ENCODE data around the gene PPP2R2C.

The PPP2R2C gene

DNA sequence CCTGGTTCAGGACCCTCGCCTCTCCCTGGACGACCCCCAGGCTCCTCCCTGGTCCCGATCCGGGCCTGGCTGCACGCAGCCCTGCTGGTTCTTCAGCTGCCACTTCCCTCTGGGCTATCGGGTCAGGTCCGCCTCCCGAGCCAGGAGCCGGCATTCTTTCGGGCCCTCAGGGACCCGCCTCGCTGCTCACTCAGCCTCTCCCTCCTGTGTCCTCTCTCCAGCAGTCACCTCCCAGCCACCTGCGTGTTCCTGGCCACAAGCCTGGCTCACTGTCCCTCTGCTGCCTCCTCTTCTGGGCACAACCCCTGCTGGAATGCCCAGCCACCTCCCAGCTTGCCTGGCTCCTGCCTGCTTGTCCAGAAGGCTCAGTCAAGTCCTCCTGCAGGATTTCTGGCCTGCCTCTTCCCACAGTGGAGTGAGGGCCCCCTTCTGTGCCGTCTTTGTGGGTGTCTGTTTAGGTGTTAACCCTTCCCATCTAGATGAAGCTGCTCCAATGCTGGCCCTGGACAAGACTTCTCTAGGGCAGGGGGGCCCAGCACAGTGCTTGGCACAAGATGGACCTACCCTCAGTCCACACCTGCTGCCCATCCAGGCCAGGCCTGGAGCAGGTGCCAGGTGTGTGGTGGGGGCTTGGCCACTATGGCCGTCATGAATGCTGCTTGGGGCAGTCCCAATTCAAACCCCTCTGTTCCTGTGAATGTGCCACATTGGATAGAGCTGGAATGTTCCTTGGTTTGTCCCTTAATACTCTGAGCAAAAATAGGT, 200.5 kb downstream of the PPP2R2C start:
- DNase-seq (ENCODE audit: low read depth in 2 of 2): no peak

DNA sequence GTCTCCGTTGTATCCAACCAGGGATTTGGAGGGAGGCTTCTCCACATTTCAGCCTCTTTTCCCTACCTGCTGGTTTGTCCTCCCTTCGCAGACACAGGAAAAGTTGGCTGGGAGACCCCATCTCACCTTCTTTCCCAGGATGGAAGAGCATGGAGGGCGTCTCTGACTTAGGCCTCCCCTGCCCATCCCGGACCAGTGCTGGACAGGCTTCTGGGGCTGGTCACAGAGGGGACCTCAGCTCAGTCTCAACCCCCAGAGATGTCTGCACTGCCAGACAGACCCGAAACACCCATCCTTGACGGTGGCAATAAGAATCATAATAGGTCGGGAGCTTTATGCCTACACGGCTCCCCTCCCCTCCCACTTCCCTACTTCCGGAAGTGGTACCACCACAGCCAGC, 201.2 kb downstream of the PPP2R2C start:
- no peak for DNase-seq (ENCODE audit: low read depth in 2 of 2)

DNA sequence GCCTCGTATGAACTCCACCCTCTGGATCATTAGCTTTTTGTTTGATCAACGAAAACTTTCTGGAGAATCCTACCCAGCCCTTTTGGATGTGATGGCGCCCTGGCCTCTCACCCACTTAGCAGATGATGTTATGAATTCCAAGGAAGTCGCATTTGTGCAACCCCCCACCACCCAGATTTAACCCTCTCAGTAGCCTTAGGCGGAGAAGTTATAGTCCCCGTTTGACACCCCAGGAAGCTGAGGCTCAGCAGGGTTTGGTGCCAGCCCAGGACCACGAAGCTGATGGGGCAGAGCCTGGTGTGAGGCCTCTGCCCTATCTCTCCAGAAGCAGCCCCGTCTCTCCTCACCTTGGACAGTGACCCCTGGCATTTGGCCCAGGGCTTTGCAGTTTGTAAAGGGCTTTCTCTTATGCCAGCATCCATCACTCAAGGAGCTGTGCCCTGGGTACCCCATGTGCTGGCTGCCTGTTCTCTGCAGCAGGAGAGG, 201.7 kb downstream of the PPP2R2C start:
- DNase-seq (ENCODE audit: low read depth in 2 of 2): no peak
